Stimulated activated CD8-positive, alpha-beta memory T cell treated with anti-CD3 and anti-CD28 coated beads, Interleukin-7, amount 100 ng/mL, for 4 hours (primary cell): Measurements from ENCODE around the gene TMEM273.
A peak's percentile ranks its signal among the peaks of the same experiment; 100 is the strongest.
"Not testable (repeated sequence)": the region's sequence is repeated elsewhere in the genome, so short reads cannot be mapped to it uniquely, and the experiment has no call there.

Source experiments
- DNase-seq, 2 donors: peaks; one replicate each; pipeline ENCODE4 v3.0.0-alpha.2; 2020; ENCODE audit warnings: low read depth in 2 of 2

TMEM273 gene

GRCh38 chr10:49205206-49205605 is 17.0 kb upstream of the TMEM273 start:
- DNase-seq: no peak

- no peak for DNase-seq
Measured at GRCh38 chr10:49204119-49204518, 15.9 kb upstream of the TMEM273 start.

GRCh38 chr10:49202266-49202665 is 14.1 kb upstream of the TMEM273 start:
- DNase-seq: no peak

- DNase-seq: no peak
Measured at GRCh38 chr10:49200854-49201253, 12.7 kb upstream of the TMEM273 start.

- DNase-seq: no peak
Measured at GRCh38 chr10:49197171-49197570, 9.0 kb upstream of the TMEM273 start.

- DNase-seq: not testable (repeated sequence)
Measured at GRCh38 chr10:49195864-49196263, 7.7 kb upstream of the TMEM273 start.

- no peak for DNase-seq
Measured at GRCh38 chr10:49194212-49194920, 6.2 kb upstream of the TMEM273 start.

- no peak for DNase-seq
Measured at GRCh38 chr10:49191349-49191748, 3.2 kb upstream of the TMEM273 start.

GRCh38 chr10:49189422-49189821 is 1.2 kb upstream of the TMEM273 start:
- DNase-seq: no peak

- no peak for DNase-seq
Measured at GRCh38 chr10:49187044-49187484, 1.1 kb downstream of the TMEM273 start.

GRCh38 chr10:49186613-49187012 is 1.6 kb downstream of the TMEM273 start:
- no peak for DNase-seq

- DNase-seq: no peak
Measured at GRCh38 chr10:49185213-49185612, 3.0 kb downstream of the TMEM273 start.

- DNase-seq: no peak
Measured at GRCh38 chr10:49184642-49185111, 3.5 kb downstream of the TMEM273 start.

- DNase-seq: no peak
Measured at GRCh38 chr10:49183596-49184542, 4.3 kb downstream of the TMEM273 start.

GRCh38 chr10:49182776-49183175 is 5.4 kb downstream of the TMEM273 start:
- no peak for DNase-seq

GRCh38 chr10:49180444-49180860 is 7.7 kb downstream of the TMEM273 start:
- DNase-seq: no peak

GRCh38 chr10:49179699-49180443 is 8.3 kb downstream of the TMEM273 start:
- no peak for DNase-seq

GRCh38 chr10:49178489-49179471 is 9.4 kb downstream of the TMEM273 start:
- DNase-seq: no peak

- peak; percentile 35 to 49 for DNase-seq
Measured at GRCh38 chr10:49177391-49178355, 10.5 kb downstream of the TMEM273 start.
